Measurements from ENCODE around the gene CACNA1D. TPM values are rescaled to one million over a fixed set of nuclear protein-coding genes. Genes with fewer than 3 reads are reported as not detected.
"Not testable (repeated sequence)": the region's sequence is repeated elsewhere in the genome, so short reads cannot be mapped to it uniquely, and the experiment has no call there.

CACNA1D gene
- total RNA-seq, 2 experiments from 2014 or later, result not detected

GRCh38 chr3:53570709-53571108 is 76.3 kb downstream of the CACNA1D start:
- ATAC-seq (no peak), DNase-seq (no peak)
- no peak for TF ChIP-seq CTCF (IDR thresholded peaks at IDR 0.05)
- H3K4me3 Mint-ChIP-seq, result no peak overlapping the region
- ChIA-PET CTCF (no interaction called here), POLR2A (no interaction called here)
- H3K4me1 Mint-ChIP-seq (ENCODE audit: low read depth), result no peaks in the 10 kb centered on the region
- peaks cover 3% of the 10 kb centered on the region for H3K27me3 Mint-ChIP-seq
- H3K36me3 Mint-ChIP-seq (ENCODE audit: low read depth), result no peaks in the 10 kb centered on the region
- no peak overlapping the region for H3K27ac Mint-ChIP-seq
- no peaks in the 10 kb centered on the region for H3K9me3 Mint-ChIP-seq
- intact Hi-C loops (cut with micrococcal nuclease), result no loop called here

GRCh38 chr3:53571264-53571663 is 76.9 kb downstream of the CACNA1D start:
- ATAC-seq, result no peak
- DNase-seq, result no peak
- peaks cover 3% of the 10 kb centered on the region for H3K27me3 Mint-ChIP-seq
- H3K4me1 Mint-ChIP-seq (ENCODE audit: low read depth), result no peaks in the 10 kb centered on the region
- no peak overlapping the region for H3K4me3 Mint-ChIP-seq
- CTCF ChIA-PET, result no interaction called here
- no peak overlapping the region for H3K27ac Mint-ChIP-seq
- intact Hi-C loops (cut with micrococcal nuclease), result no loop called here
- no peaks in the 10 kb centered on the region for H3K9me3 Mint-ChIP-seq
- no peak for TF ChIP-seq CTCF (IDR thresholded peaks at IDR 0.05)
- POLR2A ChIA-PET, result no interaction called here
- no peaks in the 10 kb centered on the region for H3K36me3 Mint-ChIP-seq (ENCODE audit: low read depth)

- H3K27ac Mint-ChIP-seq; H3K27me3 Mint-ChIP-seq; H3K4me3 Mint-ChIP-seq; ATAC-seq; POLR2A ChIA-PET; H3K36me3 Mint-ChIP-seq (ENCODE audit: low read depth); H3K9me3 Mint-ChIP-seq; CTCF ChIA-PET; intact Hi-C loops (cut with micrococcal nuclease); DNase-seq; H3K4me1 Mint-ChIP-seq (ENCODE audit: low read depth): not testable (repeated sequence)
These were observed 77.8 kb downstream of the CACNA1D start for GRCh38 chr3:53572184-53572583.

- DNase-seq, result no peak
- Mint-ChIP-seq H3K36me3 (ENCODE audit: low read depth) (no peaks in the 10 kb centered on the region), H3K4me1 (ENCODE audit: low read depth) (no peaks in the 10 kb centered on the region), H3K27me3 (peaks cover 4% of the 10 kb centered on the region), H3K9me3 (no peaks in the 10 kb centered on the region), H3K4me3 (no peak overlapping the region), H3K27ac (no peak overlapping the region)
- POLR2A ChIA-PET, result no interaction called here
- ATAC-seq, result no peak
- TF ChIP-seq CTCF (IDR thresholded peaks at IDR 0.05), result no peak
- intact Hi-C loops (cut with micrococcal nuclease), result no loop called here
- CTCF ChIA-PET, result interaction anchor here (1.1 kb wide), 1 partner anchor 17 kb away, joined by 3 read pairs; no protein-coding TSS in a partner anchor
These were observed 83.1 kb downstream of the CACNA1D start for GRCh38 chr3:53577506-53577905.

GRCh38 chr3:53579636-53580035 is 85.2 kb downstream of the CACNA1D start:
- POLR2A ChIA-PET, result no interaction called here
- CTCF ChIA-PET, result no interaction called here
- Mint-ChIP-seq H3K27me3 (peaks cover 4% of the 10 kb centered on the region), H3K27ac (no peak overlapping the region), H3K4me1 (ENCODE audit: low read depth) (no peaks in the 10 kb centered on the region), H3K9me3 (no peaks in the 10 kb centered on the region), H3K36me3 (ENCODE audit: low read depth) (no peaks in the 10 kb centered on the region), H3K4me3 (no peak overlapping the region)
- DNase-seq, result no peak
- no peak for ATAC-seq
- intact Hi-C loops (cut with micrococcal nuclease), result no loop called here
- no peak for TF ChIP-seq CTCF (IDR thresholded peaks at IDR 0.05)

- ChIA-PET POLR2A (no interaction called here), CTCF (no interaction called here)
- Mint-ChIP-seq H3K4me3 (no peak overlapping the region), H3K36me3 (ENCODE audit: low read depth) (no peaks in the 10 kb centered on the region), H3K27ac (no peak overlapping the region), H3K27me3 (peaks cover 2% of the 10 kb centered on the region), H3K9me3 (no peaks in the 10 kb centered on the region), H3K4me1 (ENCODE audit: low read depth) (no peaks in the 10 kb centered on the region)
- TF ChIP-seq CTCF (IDR thresholded peaks at IDR 0.05), result no peak
- ATAC-seq (peak; percentile 74), DNase-seq (no peak)
- intact Hi-C loops (cut with micrococcal nuclease), result no loop called here
These were observed 87.3 kb downstream of the CACNA1D start for GRCh38 chr3:53581671-53582070.

Measured in activated CD8-positive, alpha-beta T cell treated with anti-CD3 and anti-CD28 coated beads for 36 hours (primary cell).